GM21381 (cell line): ENCODE measurements around the gene TMEM41A.

Source experiments
- ATAC-seq: cut with Tn5 transposase; IDR thresholded peaks from one replicate; pipeline ENCODE4 v1.9.1; 2021; ENCODE audit warnings: mild to moderate bottlenecking, moderate library complexity; ENCODE audit not compliant: unreplicated experiment

Gene TMEM41A

DNA sequence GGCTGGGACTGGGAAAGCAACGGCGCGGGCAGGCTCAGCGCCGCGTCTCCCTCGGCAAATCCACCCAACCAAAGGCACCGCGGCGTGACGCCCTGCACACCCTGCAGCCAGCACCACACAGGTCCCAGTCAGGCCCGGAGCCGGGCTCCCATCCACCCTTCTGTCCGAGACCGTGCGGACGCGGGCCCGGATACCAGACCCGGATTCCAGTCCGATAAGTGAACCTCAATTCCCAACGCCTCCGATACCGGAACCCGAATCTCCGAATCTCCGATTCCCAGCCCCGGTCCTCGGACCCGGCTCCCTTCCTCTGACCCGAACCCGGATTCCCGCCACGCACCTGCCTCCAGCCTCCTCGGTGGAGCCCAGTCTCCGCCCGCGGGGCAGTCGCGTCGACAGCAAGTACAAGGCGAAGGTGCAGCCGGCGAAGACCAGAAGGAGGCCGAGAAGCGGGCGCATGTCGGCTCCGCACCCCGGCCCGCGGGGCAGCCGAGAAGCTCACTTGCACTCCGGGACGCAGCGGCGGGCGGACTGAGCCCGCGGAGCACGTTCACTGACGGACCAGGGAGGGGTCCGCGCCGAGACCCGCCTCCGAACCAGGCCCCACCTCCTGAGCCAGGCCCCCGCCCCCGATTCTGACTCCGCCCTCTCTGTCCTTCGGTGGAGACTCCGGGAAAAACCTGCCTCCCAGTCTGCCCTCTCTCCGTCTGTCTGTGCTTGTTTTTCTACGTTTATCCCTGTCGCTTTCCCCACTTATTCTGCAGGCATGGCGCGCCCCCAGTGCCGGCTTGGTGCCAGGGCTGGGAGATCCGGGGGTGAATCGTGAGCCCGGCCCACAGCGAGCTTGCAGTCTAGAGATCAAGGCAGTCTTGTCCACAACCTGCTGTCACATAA lies at the start of gene TMEM41A:
Gene TMEM41A, minus strand, starts transcription at position 533 of the 894 bp plus-strand sequence. Its CDS starts 74 bp downstream, at position 459.
- ATAC-seq = peak; percentile 96

DNA sequence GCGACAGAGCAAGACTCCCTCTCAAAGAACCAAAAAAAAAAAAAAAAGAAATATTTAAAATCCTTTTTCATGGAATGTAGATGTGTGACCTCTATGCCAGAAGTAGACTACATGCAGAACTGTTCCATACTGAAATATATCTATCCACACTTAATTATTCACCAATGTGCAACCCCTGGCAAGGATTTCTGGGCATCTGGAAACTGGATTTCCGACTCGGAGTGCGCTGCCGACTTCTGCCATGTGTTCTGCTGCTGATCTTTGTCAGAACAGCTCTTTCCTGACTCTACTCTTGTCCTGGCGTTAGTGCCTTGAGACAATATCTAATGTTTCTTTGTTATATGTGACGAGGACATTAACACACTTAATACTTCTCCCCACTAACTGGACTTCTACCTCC lies 41.9 kb upstream of the TMEM41A start:
- no peak for ATAC-seq

DNA sequence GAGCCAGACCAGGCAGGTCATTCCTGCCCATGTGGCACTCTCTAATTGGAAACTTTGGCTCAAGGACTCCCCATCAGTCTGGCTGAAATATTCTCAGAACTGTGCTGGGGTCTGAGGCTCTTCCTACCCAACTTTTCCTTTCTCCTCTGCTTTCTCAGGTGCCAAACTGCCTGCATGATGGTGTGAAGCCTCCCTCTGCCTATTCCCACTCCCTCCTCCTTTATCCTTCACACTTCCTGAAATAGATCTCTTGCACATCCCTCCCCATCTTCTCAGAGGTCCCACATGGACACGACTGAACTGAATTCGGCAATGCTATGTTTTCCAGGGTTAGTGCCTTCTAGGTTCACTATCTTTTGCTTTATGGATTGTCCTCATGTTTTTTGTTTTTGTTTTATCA lies 41.1 kb upstream of the TMEM41A start:
- ATAC-seq = no peak

DNA sequence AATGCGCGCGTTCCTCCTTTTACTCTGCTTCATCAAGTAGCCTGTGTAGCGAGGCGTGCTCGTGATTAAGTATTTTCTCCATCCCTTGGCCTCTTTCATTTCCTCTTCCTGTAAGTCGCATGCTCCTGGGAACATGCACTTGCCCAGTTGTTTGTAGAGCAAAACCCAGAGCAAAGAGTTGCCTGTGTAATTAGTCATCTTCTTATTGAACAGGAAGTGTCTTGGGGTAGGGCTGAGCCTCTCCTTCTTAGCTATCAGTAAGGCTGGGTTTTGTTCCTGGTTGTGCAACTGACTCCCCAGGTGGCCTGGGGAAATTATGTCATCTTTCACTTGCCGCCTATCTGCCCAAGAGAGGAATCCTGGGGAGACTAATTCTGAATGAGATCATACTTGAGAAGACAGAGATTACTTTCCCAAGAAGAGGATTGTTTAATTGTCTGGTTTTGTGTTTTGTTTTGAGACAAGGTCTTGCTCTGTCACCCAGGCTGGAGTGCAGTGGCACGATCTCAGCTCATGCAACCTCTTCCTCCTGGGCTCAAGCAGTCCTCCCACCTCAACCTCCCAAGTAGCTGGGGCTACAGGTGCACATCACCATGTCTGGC lies 38.6 kb upstream of the TMEM41A start:
- ATAC-seq = peak; percentile 99

DNA sequence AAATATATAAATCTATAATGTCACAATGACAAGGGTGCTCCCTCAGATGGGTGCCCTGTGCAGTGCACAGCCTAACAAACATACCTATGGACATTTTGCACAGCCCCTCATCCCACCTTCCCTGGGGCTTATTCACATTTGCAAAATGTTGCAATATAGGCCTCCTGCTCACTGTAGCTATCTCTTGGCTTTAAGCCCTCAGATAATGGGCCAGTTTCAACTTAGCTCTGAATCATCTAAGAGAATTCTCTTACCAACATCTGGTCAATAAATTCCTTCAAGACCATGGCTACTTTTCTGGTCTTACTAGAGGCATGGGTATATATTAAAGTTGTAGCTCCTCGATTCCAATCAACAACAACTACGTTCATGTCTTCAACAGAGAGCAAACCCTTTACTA lies 35.7 kb upstream of the TMEM41A start:
- ATAC-seq = no peak

DNA sequence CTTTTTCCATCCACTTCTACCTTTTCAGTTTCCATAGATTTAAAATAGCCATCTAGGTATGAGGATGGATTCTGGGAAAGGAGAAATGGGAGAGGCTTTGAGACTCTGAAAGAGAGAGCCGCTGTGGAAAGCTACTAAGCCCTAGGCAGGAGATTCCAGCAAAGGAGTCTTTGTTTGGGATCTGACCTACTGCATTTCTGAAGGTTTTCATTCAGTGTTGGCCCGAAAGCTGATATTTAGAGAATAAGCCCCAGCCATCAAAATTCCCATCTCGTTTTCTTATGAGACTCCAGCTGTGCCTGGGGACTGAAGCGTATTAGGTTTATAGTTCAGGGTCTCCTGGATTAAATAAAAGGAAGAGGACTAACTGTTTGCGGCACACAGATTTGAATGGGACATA lies 34.1 kb upstream of the TMEM41A start:
- no peak for ATAC-seq

DNA sequence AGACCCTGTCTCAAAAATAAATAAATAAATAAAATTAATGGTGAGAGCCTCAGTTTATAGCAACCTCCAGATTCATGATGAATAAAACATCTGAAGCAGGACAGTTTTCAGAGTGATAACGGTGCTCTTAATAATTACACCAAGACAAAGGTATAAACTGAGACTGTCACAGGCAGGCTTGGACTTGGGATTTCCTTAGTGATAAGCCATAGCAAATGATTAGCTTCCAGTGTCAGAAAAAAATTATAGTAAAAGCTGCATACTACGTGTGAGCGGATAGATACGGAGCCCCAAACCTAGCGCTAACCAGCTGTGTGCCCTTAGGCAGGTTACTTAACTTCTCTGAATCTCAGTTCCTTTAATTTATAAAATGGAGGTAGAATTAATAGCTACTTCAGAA lies 32.0 kb upstream of the TMEM41A start:
- no peak for ATAC-seq

DNA sequence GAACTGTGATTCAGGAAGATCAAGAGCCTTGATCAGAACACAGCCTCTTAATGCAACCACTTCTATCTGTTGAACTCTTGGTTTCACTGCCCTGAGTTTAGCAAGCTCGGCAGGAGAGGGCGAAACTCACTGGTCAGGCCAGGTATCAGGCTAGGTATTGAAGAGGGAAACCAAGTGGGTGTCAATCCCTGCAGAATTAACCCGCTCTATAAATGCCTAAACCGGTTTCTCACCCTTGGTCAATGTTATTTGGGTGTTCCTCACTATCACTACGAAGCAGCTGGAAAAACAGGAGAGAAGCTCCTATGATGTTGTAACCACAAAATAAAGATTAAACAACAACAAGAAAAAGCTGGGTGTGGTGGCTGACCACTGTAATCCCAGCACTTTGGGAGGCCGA lies 29.7 kb upstream of the TMEM41A start:
- no peak for ATAC-seq

DNA sequence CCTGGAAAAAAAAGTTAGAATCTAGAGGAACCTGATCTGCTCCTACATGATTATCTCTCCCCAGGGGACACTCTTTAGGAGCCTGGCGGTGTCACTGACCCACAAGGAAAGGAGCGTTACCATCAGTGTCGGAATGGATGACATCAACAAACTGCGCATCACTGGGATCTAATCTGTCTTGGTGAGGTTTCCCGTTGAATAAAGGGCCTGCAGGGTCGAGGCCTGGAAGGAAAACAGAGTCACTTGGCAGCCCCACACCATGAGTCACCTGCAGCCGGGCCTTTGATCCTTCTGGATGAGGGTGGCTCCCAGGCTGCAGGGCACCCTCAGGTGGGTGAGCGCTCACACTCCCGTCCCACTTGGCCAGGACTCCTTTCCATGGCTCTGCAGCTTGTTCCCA lies 28.5 kb upstream of the TMEM41A start:
- no peak for ATAC-seq

DNA sequence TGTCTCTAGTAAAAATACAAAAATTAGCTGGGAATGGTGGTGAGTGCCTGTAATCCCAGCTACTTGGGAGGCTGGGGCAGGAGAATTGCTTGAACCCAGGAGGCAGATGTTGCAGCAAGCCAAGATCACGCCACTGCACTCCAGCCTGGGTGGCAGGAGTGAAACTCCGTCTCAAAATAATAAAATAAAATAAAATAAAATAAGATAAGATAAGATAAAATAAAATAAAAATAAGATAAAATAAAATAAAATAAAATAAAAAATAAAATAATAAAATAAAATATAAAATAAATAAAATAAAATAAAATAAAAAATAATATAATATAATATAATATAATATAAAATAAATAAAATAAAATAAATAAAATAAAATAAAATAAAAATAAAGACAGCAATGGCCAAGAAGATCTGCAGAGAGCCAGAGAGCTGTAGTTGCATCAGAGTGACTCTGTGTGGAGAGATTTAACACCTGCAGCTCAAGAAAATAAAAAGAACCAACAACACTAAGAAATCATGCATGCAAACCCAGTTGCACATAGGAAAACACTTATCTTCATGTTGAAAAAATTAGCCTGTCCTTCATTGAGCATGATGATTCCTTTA lies 27.6 kb upstream of the TMEM41A start:
- ATAC-seq = no peak

DNA sequence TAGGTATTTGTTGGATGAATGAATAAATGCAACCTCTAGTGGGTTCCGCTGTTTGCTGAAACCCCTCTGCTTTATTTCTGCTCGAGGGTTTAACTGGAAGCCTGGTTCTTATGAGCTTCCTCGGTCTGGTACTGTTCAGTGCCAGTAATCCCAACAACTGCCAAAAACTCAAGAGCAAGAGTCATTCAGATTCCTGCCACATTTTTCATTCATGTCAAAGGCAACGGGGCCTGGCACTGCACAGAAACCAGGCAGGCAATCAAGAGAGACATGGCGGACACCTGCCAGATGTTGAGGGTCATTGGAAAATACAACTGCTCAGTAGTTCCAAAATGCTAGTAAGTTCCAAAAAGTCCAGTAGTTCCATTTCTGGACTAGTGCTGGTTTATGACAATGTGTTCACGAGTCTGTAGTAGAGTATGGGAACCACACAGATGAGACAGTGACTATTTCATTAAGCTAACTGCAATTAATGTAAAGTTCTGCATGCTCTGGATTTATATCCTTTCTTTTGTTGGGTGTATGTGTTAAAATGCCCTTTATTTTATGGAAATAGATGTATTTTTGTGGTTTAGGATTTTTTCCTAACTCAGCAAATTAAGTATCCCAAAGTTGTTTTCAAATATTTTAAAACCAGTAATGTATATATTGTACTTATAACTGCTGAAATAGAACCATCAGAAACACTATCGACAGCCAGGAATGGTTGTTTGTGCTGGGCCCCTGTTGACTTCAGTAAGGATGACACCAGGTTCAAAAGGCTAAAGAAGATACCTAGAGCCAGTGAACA lies 22.7 kb upstream of the TMEM41A start:
- no peak for ATAC-seq

DNA sequence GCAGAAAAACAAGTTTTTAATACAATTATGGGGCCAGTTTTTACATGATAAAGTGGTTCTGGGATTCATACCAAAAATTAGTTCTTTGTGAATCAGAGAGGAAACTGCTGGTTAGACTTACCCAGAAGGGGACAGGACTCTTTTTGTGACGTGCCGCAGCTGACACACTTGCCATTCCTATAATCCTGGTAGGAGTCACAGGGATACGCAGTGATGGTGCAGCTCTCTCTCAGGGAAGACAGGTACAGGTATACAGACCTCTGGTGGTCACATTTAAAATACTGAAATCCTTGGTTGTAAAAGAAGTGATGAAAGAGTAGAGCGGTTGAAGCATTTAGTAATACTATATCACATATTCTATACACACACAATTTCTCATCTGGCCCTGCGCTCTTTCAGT lies 20.2 kb upstream of the TMEM41A start:
- ATAC-seq = no peak

DNA sequence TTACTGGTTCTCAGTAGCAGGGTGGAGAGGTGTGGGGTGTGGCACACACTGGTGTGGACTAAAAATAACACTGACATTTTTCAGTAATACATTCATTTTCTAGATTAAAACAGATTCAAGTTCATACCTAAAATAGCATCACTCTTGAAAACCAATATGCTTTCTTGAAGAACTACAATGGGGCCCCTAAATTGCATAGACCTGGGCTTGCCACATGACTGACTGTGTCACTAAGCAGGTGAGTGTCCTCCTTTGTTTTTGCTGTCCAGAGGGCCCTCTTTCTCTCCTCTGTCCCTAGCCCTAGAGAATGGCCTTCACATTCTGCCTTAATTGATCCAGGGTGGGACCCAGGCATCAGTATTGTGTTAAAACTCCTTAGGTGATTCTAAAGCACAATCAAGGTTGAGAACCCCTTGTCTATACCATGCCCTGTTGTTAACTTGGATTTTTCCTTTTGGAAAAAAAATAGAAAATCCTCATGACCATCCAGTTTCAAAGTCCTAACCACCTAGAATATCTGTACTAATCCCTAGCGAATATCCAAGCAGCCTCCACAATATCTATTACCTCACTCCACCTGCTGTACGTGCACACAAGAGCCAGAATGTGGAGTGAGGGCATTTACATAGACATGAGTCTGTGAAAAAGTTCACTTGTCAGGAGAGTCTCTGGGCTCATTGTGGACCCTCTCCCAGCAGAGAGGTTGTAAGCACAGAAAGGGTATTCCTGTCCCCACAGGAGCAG lies 18.7 kb upstream of the TMEM41A start:
- ATAC-seq = no peak

DNA sequence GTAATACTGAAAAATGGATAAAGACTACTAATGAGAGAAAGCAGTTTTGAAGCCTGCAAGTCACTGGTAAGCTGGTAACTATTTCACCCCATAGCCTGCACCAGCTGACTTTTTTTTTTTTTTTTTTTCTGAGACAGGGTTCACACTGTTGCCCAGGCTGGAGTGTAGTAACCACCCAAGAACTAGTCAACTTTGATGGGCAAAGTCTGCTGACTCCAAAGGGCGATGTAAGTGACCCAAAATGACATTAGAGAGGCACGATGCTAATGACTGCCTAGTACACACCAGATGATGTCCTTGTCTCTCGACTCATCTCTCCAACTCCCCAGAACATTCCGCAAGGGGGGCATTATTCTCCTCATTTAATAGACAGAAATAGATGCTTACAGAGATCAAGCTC lies 12.9 kb upstream of the TMEM41A start:
- ATAC-seq = no peak

DNA sequence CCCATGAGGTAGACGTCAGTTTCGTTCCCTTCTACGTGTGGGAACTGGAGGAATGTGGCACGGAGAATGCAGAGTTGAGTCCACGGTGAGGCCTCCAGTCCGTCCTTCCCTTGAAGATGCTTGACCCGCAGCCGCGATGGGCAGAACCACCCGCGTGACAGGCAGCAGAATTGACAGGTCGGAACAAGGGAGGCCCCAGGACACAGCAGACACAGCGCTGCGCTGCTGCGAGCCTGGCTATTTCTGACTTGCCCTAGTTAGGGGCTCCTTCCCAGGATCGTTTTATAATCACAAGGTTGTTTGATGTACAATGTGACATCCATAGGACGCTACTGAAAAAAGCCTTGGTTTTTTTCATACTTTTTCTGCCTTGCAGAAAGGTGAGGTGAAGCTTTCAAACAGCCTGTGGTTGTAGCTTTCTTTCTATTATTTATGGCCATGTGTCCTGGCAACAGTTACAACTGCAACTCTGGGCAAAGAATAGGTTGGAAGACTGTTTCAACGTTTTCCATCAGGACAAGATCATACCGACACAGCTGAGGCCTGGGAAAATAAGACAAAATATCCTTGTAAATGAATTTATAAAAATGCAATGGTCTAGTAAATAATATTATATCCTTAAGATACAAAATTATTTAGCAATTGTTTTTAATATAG lies 9.6 kb upstream of the TMEM41A start:
- ATAC-seq = no peak

DNA sequence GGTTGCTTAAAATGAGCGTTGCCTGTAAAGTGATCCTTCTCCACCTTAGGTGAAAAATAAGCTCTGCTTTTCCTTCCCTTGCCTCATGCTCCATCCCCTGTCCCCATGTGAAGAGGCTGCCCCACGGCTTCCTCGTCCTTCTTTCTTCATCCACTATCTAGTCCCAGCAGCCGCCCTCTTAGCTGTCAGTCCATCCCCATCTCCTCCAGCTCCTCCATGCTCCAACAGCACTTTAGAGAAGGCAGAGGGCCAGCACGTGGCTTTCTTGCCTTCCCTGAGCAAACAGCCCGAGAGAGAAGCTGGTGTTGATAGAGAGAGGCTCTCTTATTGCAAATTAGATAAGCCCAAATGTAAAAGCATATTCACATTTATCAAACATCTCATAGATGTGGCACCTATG lies 9.0 kb upstream of the TMEM41A start:
- ATAC-seq = no peak

DNA sequence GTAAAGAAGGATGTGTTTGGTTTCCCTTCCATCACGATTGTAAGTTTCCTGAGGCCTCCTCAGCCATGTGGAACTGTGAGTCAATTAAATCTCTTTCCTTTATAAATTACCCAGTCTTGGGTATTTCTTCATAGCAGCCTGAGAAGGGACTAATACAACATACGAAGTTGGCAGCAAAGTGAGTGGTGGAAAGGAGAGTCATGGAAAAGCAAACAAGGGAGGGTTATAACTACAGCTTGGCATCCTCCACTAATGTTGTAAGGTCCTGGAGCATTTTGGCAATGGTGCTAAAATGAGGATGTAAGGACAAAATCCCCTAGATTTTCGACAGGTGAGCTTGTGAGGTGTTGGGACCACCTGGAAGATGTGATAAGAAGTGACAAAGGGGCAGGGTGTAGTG lies 5.8 kb upstream of the TMEM41A start:
- ATAC-seq = no peak

DNA sequence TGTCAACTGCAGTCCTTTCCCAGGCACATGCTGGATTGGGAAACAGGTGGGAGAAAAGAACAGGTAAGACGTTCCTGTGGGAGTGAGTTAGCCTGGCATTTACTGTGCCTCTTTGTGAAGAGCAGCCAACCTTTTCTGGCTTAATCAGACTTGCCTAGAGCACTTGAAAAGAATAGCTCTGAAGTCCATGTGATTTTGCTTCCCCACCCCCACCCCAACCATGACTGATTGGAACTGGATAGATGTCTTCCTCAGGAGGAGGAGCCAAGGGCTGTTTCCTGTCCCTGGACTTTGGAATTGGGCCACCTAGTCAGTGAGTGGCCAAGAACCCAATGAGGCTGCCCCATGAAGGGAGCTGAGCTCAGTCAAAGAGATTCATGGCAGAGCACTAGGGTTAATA lies 4.7 kb upstream of the TMEM41A start:
- no peak for ATAC-seq

DNA sequence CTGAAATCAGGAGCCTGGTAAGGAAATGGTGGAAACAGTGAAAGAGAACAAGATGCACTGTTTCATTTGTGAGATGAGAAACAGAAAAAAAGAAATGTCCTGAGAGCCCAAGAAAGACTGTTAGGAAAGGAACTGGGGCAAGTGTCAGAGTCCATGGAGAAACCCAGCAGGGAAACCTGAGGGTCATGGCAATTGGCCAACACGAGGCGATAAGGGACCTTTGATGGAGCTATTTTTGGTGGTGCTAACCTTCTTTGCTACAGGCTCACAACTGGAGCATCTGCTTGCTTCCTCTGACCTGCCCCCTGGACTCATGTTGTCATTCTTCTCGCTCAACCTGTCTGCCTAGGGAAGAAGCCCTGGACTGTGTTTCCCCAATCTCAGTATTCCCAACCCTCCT lies 4.2 kb upstream of the TMEM41A start:
- no peak for ATAC-seq

DNA sequence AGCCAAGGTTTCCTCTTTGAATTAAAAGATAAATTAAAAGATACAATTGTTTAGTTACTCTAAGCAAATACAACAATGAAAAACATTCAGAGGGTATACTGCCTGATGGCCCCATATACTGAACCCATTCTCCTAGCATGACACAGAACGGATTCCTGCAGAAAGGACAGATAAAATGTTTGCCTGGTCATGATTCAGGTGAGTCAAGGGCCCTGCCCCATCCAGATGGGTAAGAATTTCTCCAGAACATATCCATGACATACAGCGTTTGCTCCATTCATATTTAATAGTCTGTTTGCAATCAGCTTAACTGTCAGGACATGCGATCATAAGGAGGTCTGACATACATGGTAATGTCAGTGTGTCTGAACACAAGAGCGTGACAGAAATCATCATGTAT lies 8.6 kb downstream of the TMEM41A start:
- ATAC-seq = no peak
